ENCODE results near the gene HIPK4.
"Not testable (repeated sequence)": the region's sequence is repeated elsewhere in the genome, so short reads cannot be mapped to it uniquely, and the experiment has no call there.

Gene HIPK4

GRCh38 chr19:40390084-40390742 is at the start of gene HIPK4:
HIPK4 (minus strand) TSS chr19:40390181; CDS start chr19:40389902, 279 bp downstream.
- DNase-seq = no peak

- DNase-seq = no peak
These were observed 48.3 kb upstream of the HIPK4 start for GRCh38 chr19:40438284-40438683.

- DNase-seq = peak; percentile 31
These were observed 43.6 kb upstream of the HIPK4 start for GRCh38 chr19:40433391-40434216.

- not testable (repeated sequence) for DNase-seq
These were observed 42.8 kb upstream of the HIPK4 start for GRCh38 chr19:40432760-40433159.

- no peak for DNase-seq
These were observed 41.7 kb upstream of the HIPK4 start for GRCh38 chr19:40431698-40432097.

- DNase-seq = not testable (repeated sequence)
These were observed 40.3 kb upstream of the HIPK4 start for GRCh38 chr19:40430242-40430641.

- not testable (repeated sequence) for DNase-seq
These were observed 38.2 kb upstream of the HIPK4 start for GRCh38 chr19:40428197-40428596.

GRCh38 chr19:40425450-40426287 is 35.7 kb upstream of the HIPK4 start, which contains the start of gene SERTAD1:
SERTAD1 (minus strand) TSS chr19:40425992; CDS start chr19:40423546, 2,446 bp downstream.
- DNase-seq = peak; percentile 100

- no peak for DNase-seq
These were observed 34.9 kb upstream of the HIPK4 start for GRCh38 chr19:40424637-40425449.

- DNase-seq = no peak
These were observed 34.0 kb upstream of the HIPK4 start for GRCh38 chr19:40423938-40424337.

GRCh38 chr19:40422748-40423566 is 33.0 kb upstream of the HIPK4 start:
- no peak for DNase-seq

- DNase-seq = no peak
These were observed 32.2 kb upstream of the HIPK4 start for GRCh38 chr19:40421993-40422747.

GRCh38 chr19:40420766-40421765 is 31.1 kb upstream of the HIPK4 start:
- peak; percentile 58 for DNase-seq

- no peak for DNase-seq
These were observed 30.4 kb upstream of the HIPK4 start for GRCh38 chr19:40420451-40420765.

- DNase-seq = no peak
These were observed 29.8 kb upstream of the HIPK4 start for GRCh38 chr19:40419780-40420179.

- DNase-seq = no peak
These were observed 29.2 kb upstream of the HIPK4 start for GRCh38 chr19:40419066-40419612.

- no peak for DNase-seq
These were observed 28.1 kb upstream of the HIPK4 start for GRCh38 chr19:40418040-40418439.

- DNase-seq = no peak
These were observed 27.6 kb upstream of the HIPK4 start for GRCh38 chr19:40417643-40417981.

GRCh38 chr19:40416918-40417642 is 27.1 kb upstream of the HIPK4 start:
- no peak for DNase-seq

Data from activated T-cell treated with anti-CD3 and anti-CD28 coated beads for 4 hours (primary cell).